IPS-20b (cell line): ENCODE measurements around the gene CYP3A5.

Source experiments
- H3K27ac ChIP-seq: one replicate; pipeline ENCODE4 v1.5.1; 2013; ENCODE audit warnings: low read length
- H3K27me3 ChIP-seq: 2 replicates; pipeline ENCODE4 v1.6.1; 2013; ENCODE audit warnings: mild to moderate bottlenecking, low read length, inconsistent platforms; ENCODE audit not compliant: insufficient read depth
- H3K36me3 ChIP-seq: 2 replicates; pipeline ENCODE4 v1.6.1; 2013; ENCODE audit warnings: low read depth, mild to moderate bottlenecking, inconsistent platforms, low read length, moderate library complexity; ENCODE audit not compliant: insufficient read depth
- H3K4me1 ChIP-seq: 2 replicates; pipeline ENCODE4 v1.6.1; 2013; ENCODE audit warnings: mild to moderate bottlenecking, control low read depth, inconsistent platforms, low read length, moderate library complexity; ENCODE audit not compliant: insufficient read depth
- H3K4me3 ChIP-seq: 2 replicates; pipeline ENCODE4 v1.5.1; 2013; ENCODE audit warnings: mild to moderate bottlenecking, low read length, inconsistent platforms
- H3K9ac ChIP-seq: 2 replicates; pipeline ENCODE4 v1.6.1; 2013; ENCODE audit warnings: low read depth, mild to moderate bottlenecking, inconsistent platforms, low read length, moderate library complexity
- H3K9me3 ChIP-seq: 2 replicates; pipeline ENCODE4 v1.6.1; 2013; ENCODE audit warnings: mild to moderate bottlenecking, low read depth, low read length, inconsistent platforms; ENCODE audit not compliant: insufficient read depth

Gene CYP3A5

GRCh38 chr7:99619571-99620130 is 60.1 kb downstream of the CYP3A5 start:
- H3K36me3 ChIP-seq: peaks cover 67% of the 10 kb centered on the region
- H3K27ac ChIP-seq: no peak overlapping the region
- H3K9ac ChIP-seq: no peak overlapping the region
- H3K9me3 ChIP-seq: no peaks in the 10 kb centered on the region
- H3K4me1 ChIP-seq: peaks cover 10% of the 10 kb centered on the region
- H3K4me3 ChIP-seq: no peak overlapping the region
- H3K27me3 ChIP-seq: no peaks in the 10 kb centered on the region

GRCh38 chr7:99618726-99619125 is 61.1 kb downstream of the CYP3A5 start:
- Histone ChIP-seq H3K4me3 (no peak overlapping the region), H3K4me1 (peaks cover 10% of the 10 kb centered on the region), H3K36me3 (peaks cover 57% of the 10 kb centered on the region), H3K27ac (no peak overlapping the region), H3K27me3 (no peaks in the 10 kb centered on the region), H3K9ac (no peak overlapping the region), H3K9me3 (no peaks in the 10 kb centered on the region)

GRCh38 chr7:99617192-99617781 is 62.5 kb downstream of the CYP3A5 start:
- H3K36me3 ChIP-seq: peaks cover 43% of the 10 kb centered on the region
- H3K9ac ChIP-seq: peak overlapping the region; percentile 85
- H3K27me3 ChIP-seq: no peaks in the 10 kb centered on the region
- no peaks in the 10 kb centered on the region for H3K9me3 ChIP-seq
- H3K27ac ChIP-seq: no peak overlapping the region
- H3K4me1 ChIP-seq: peaks cover 10% of the 10 kb centered on the region
- H3K4me3 ChIP-seq: peak overlapping the region; percentile 75

GRCh38 chr7:99616359-99617191 is 63.2 kb downstream of the CYP3A5 start, which contains the start of gene ZSCAN25:
Gene ZSCAN25 (plus strand): TSS chr7:99616946. CDS start chr7:99619607, 2,661 bp downstream.
- H3K4me3 ChIP-seq: peak within 1 kb of the TSS; percentile 75
- peak within 1 kb of the TSS; percentile 89 for H3K27ac ChIP-seq
- peaks cover 36% of the 10 kb centered on the region for H3K36me3 ChIP-seq
- H3K9me3 ChIP-seq: no peaks in the 10 kb centered on the region
- peak within 1 kb of the TSS; percentile 85 for H3K9ac ChIP-seq
- no peaks in the 10 kb centered on the region for H3K27me3 ChIP-seq
- peaks cover 10% of the 10 kb centered on the region for H3K4me1 ChIP-seq

- Histone ChIP-seq H3K9ac (peak overlapping the region; percentile 85; the same call in 1 of the 2 replicates), H3K4me1 (peaks cover 10% of the 10 kb centered on the region), H3K27me3 (no peaks in the 10 kb centered on the region), H3K9me3 (no peaks in the 10 kb centered on the region), H3K27ac (peak overlapping the region; percentile 89), H3K36me3 (peaks cover 30% of the 10 kb centered on the region), H3K4me3 (peak overlapping the region; percentile 75)
Measured at GRCh38 chr7:99615989-99616358, 63.8 kb downstream of the CYP3A5 start.

GRCh38 chr7:99614495-99614894 is 65.3 kb downstream of the CYP3A5 start:
- H3K36me3 ChIP-seq: peaks cover 15% of the 10 kb centered on the region
- peaks cover 10% of the 10 kb centered on the region for H3K4me1 ChIP-seq
- no peak overlapping the region for H3K27ac ChIP-seq
- no peak overlapping the region for H3K4me3 ChIP-seq
- H3K27me3 ChIP-seq: peaks cover 6% of the 10 kb centered on the region
- H3K9ac ChIP-seq: no peak overlapping the region
- H3K9me3 ChIP-seq: no peaks in the 10 kb centered on the region

- H3K36me3 ChIP-seq: no peaks in the 10 kb centered on the region
- no peak overlapping the region for H3K9ac ChIP-seq
- H3K4me3 ChIP-seq: no peak overlapping the region
- no peaks in the 10 kb centered on the region for H3K9me3 ChIP-seq
- no peaks in the 10 kb centered on the region for H3K4me1 ChIP-seq
- no peak overlapping the region for H3K27ac ChIP-seq
- peaks cover 6% of the 10 kb centered on the region for H3K27me3 ChIP-seq
Measured at GRCh38 chr7:99607548-99607947, 72.2 kb downstream of the CYP3A5 start.

GRCh38 chr7:99606531-99606930 is 73.3 kb downstream of the CYP3A5 start:
- Histone ChIP-seq H3K27me3 (peaks cover 6% of the 10 kb centered on the region), H3K36me3 (no peaks in the 10 kb centered on the region), H3K4me1 (no peaks in the 10 kb centered on the region), H3K4me3 (no peak overlapping the region), H3K9me3 (no peaks in the 10 kb centered on the region), H3K27ac (no peak overlapping the region), H3K9ac (no peak overlapping the region)

GRCh38 chr7:99605527-99605926 is 74.3 kb downstream of the CYP3A5 start:
- Histone ChIP-seq H3K9me3 (no peaks in the 10 kb centered on the region), H3K27ac (no peak overlapping the region), H3K27me3 (peaks cover 4% of the 10 kb centered on the region), H3K4me3 (no peak overlapping the region), H3K9ac (no peak overlapping the region), H3K4me1 (no peaks in the 10 kb centered on the region), H3K36me3 (no peaks in the 10 kb centered on the region)

- Histone ChIP-seq H3K4me1 (no peaks in the 10 kb centered on the region), H3K9ac (no peak overlapping the region), H3K36me3 (no peaks in the 10 kb centered on the region), H3K27ac (no peak overlapping the region), H3K9me3 (no peaks in the 10 kb centered on the region), H3K27me3 (no peaks in the 10 kb centered on the region), H3K4me3 (no peak overlapping the region)
Measured at GRCh38 chr7:99601656-99602310, 78.0 kb downstream of the CYP3A5 start.

GRCh38 chr7:99599836-99600235 is 80.0 kb downstream of the CYP3A5 start:
- H3K36me3 ChIP-seq: no peaks in the 10 kb centered on the region
- H3K9ac ChIP-seq: no peak overlapping the region
- no peaks in the 10 kb centered on the region for H3K4me1 ChIP-seq
- no peak overlapping the region for H3K27ac ChIP-seq
- H3K4me3 ChIP-seq: no peak overlapping the region
- no peaks in the 10 kb centered on the region for H3K27me3 ChIP-seq
- H3K9me3 ChIP-seq: peaks cover 6% of the 10 kb centered on the region; the same call in 1 of the 2 replicates
